Pulmonary artery endothelial cell (primary cell): ENCODE data around the gene RBFOX1. TPM values are rescaled to one million over a fixed set of nuclear protein-coding genes. Genes with fewer than 3 reads are reported as not detected.

Experiments
- DNase-seq: peaks from one replicate; pipeline ENCODE4 v3.0.0-alpha.2; 2011; ENCODE audit warnings: low read depth, low spot score
- total RNA-seq: library from RNA; depleted of rRNA; stranded (reverse); fragments of >200 nt; gene quantifications from 2 replicates; pipeline ENCODE4 v1.2.3, GENCODE V29; 2014

RBFOX1 gene
- total RNA-seq, 1 donor from 2014 or later: not detected

- no peak for DNase-seq
Measured at GRCh38 chr16:7334801-7335560, 2.3 kb downstream of the RBFOX1 start.

DNA sequence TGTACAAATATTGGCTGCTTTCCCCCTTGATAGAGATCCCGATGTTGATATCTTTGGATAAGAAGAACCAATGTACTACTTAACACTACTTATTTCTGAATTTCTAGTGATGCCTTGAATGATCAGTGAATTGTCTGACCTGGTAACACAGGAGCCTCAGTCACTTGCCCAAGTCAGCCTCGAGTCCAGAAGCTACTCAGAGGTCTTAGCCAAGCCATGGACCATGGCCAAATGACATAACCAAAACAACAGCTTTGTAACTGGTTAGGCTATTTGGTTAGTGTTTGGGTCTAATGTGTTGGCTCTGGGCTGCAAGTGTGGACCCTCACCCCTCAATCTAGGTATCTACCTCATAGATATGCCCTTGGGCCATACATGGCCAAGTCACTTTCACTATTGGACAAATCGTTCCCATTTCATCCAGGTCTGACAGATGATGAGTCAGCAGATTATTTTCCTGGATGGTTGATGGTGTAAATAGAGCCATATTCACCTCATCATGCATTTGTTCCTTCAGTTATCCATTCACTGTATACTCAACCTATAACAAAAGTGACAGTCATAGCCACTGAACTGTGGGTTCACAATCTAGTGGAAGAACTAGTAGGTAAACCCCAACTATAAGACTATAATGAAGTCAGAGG, 3.5 kb downstream of the RBFOX1 start:
- DNase-seq: no peak

GRCh38 chr16:7336742-7337141, 4.1 kb downstream of the RBFOX1 start:
- no peak for DNase-seq

- no peak for DNase-seq
Measured at GRCh38 chr16:7338826-7339225, 6.2 kb downstream of the RBFOX1 start.

GRCh38 chr16:7339700-7340099, 7.1 kb downstream of the RBFOX1 start:
- no peak for DNase-seq

- DNase-seq: no peak
Measured at GRCh38 chr16:7340938-7341337, 8.3 kb downstream of the RBFOX1 start.

GRCh38 chr16:7342598-7342997, 10.0 kb downstream of the RBFOX1 start:
- no peak for DNase-seq

- DNase-seq: no peak
Measured at GRCh38 chr16:7343243-7343642, 10.6 kb downstream of the RBFOX1 start.

DNA sequence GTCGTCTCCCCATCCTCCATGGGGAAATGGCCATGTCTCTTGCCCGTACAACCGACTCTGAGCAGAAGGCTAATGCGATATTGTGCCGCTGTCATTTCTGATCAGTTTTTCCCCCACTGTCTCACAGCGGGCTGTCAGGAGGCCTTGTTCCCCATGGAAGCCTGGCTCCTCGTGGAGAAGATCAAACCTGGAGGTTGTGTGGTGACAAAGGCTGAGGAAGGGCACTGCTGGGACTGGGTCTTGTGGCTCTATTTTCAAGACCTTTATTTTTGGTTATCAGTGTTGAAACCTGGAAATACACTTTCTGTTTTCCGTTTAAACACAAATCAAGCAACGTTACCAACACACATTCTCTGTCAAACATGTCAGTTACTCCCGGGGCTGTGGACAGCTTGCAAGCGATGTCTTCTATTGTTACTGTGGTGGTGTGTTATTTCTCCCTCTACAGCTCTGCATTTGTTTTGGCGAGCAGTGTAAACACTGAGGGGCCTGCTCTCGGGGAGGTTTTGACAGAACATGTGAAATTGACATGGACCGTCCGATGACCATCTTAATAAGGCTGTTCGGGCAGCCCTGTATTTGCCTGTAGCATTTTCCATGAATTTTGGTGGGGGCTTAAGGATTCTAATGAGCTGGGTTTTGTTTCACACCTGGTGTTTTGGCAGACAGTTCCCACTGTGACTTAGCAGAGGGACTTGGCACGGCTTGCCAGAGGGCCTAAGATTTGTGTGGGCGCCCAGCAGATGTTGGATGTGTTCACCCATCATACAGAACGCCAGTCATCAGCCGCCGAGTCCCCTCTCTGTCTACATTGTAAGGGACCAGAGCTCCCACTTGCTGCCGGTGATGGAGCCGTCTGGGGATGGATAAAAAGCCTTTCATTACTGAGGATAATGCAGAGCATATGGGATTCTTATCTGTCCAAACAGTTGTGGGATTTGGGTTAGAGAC, 12.5 kb downstream of the RBFOX1 start:
- no peak for DNase-seq

DNA sequence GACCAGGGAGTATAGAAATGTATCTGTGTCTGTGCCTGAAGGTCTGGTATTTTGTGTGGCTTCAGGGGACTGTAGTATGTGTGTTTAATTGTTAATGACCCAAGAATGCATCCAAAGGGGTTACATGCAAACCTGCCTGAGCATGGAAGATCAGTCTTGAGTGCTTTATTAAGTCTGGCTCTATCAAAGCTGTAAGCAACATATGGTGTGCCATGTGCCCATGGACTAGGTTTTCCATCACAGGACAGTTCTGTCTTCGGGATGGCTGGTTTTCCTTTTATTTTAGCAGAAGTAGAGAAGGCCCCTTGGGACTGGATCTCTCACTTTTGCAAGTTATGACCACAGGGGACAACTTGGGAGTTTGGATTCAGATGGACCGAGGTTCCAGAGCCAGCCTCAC, 18.2 kb downstream of the RBFOX1 start:
- DNase-seq: no peak

DNA sequence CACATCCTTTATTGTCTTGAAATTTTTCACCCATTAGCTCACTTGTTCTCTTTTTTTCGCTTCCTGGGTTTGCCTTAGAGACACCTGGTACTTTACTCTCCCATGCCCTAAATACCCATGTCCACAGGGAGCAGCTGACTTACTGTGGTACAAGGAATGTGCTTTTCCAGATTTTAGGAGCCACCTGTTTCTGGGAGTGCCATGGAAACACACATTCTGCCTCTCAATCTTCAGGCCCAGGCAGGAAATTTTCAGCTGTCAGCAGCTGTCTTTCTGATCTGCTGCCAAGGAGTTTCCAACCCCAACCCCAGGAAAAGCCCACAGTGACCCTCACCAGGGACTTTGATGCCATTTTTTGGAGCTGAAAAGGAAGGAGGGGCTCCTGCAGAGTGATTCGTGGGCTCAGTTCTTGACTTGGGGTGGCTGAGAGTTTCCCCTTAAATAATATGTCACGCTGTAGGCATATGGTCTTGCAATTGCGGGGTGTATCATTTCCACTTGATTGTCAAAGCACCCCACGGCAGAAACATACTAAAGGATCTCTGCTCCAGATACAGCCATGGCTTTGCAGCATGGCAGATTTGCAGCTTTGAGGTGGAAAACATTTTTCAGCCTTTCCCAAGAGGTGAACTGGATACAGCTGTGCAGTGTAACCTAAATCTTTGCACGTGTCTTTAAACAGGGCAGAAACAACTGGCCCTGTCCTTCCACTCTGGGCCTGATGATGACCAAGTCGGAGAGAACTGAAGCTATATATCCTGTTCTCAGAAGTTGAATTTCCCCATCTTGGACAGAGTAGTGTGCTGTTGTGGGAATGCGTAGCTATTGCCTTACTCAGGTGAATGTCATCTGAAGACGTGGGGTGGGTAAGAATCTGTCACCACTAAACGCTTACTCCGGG, 19.2 kb downstream of the RBFOX1 start:
- no peak for DNase-seq

- no peak for DNase-seq
Measured at GRCh38 chr16:7355758-7356157, 23.1 kb downstream of the RBFOX1 start.

- no peak for DNase-seq
Measured at GRCh38 chr16:7361416-7362129, 28.9 kb downstream of the RBFOX1 start.

- DNase-seq: no peak
Measured at GRCh38 chr16:7362231-7362630, 29.6 kb downstream of the RBFOX1 start.

- DNase-seq: no peak
Measured at GRCh38 chr16:7363422-7364417, 31.1 kb downstream of the RBFOX1 start.

DNA sequence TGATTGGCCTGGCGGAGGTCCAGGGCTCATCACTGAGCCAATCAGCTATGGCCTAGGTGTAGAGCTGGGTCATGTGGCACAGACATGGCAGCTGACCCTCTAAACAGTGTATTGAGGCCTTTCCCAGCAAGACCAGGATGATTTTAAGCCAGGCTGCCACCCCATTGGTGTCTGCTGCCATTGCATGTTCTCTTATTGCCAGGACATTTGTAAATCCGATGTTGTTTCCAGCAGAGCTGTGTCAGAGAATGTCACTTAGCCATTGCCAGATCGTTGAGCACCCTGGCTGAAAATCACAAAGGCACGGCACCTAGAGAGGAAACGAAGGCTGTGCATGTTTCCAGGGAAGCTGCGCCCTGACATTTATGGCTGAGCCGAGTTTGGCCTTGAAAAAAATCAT, 33.4 kb downstream of the RBFOX1 start:
- DNase-seq: no peak

GRCh38 chr16:7366993-7367880, 34.6 kb downstream of the RBFOX1 start:
- no peak for DNase-seq

DNA sequence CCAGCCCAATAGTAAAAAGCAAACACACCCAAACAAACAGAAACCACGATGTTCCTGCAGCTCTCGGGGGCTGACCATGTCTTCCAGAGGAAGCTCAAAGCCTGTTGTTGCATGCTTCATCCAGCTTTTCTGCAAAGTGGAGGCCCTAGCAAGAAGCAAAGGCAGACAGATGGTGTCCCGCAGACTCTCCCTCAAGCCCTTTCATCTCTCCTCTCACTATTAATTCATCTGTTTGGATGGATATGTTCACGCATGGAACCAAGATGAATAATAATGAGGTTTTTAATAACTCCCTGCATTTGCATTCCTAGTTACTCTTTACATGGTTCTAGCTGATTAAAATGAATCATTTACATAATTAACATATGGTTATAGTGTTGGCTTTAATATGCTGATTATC, 36.6 kb downstream of the RBFOX1 start:
- no peak for DNase-seq
